ENCODE data around the gene DUSP10.

- TF ChIP-seq CTCF (IDR thresholded peaks at IDR 0.05) (no peak), EP300 (IDR thresholded peaks at IDR 0.05) (no peak), POLR2A (IDR thresholded peaks at IDR 0.05) (no peak), POLR2AphosphoS5 (IDR thresholded peaks at IDR 0.05) (no peak)
Observed at GRCh38 chr1:221717485-221717853, 24.4 kb downstream of the DUSP10 start.
